ENCODE measurements around the gene TBX1. TPM values are rescaled to one million over a fixed set of nuclear protein-coding genes. Genes with fewer than 3 reads are reported as not detected.

Gene TBX1
- total RNA-seq, 1 donor from 2014 or later: 3.6 TPM

DNA sequence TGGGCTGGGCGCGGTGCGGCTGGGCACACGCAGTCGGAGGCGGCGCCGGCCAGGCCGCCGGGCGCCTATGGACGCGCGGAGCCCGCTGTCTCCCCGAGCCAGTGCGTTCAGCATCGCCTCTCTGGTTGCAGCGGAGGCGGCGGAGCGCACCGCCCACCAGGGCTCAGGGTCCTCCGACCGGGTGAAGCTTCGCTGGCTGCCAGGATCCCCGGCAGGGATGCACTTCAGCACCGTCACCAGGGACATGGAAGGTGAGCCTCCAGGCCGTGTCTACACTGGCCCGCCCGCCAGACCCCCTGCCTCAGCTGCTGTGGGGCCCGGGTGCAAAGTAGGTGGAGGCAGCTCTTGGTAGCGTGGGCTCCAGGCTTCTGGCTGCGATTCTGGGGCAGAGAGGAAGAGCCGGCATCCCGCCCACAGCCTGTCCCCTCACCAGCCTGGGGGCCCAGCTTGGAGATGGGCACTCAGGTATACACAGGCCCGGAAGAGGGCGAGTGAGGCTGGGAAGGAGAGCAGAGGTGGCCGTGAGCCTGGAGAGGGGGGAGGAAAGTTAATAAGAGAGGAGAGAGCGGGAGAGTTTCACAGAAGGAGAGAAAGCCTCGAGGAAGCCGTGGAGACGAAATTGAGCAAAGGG lies 1.0 kb upstream of the TBX1 start:
- no peak for ATAC-seq
- peak; percentile 45 for DNase-seq (ENCODE audit: missing footprints)
- intact Hi-C loops (cut with DNase I): no loop called here

DNA sequence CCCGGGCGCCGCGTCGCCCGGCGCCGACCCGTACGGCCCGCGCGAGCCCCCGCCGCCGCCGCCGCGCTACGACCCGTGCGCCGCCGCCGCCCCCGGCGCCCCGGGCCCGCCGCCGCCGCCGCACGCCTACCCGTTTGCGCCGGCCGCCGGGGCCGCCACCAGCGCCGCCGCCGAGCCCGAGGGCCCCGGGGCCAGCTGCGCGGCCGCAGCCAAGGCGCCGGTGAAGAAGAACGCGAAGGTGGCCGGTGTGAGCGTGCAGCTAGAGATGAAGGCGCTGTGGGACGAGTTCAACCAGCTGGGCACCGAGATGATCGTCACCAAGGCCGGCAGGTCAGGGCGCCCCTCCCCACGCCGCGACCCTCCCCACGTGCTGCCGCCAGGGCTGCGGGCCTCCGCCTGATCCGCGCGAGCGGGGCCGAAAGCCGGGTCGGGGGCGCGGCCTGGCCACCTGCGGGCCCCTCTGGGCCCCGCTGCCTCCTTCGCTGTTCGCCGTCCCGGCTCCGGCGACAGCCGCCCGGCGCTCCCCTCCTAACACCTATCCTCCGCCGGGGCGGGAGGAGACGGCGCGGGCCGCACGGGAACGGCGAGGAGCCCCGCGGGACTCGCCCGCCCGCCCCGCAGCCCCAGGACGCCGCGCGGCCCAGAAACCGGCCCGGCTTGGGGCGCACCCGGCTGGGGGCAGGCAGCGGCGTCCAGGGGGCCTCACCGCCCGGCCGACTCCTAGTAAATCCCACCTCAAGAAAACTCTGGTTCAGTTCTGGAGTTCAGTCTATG lies 560 bp downstream of the TBX1 start:
- no peak for ATAC-seq

DNA sequence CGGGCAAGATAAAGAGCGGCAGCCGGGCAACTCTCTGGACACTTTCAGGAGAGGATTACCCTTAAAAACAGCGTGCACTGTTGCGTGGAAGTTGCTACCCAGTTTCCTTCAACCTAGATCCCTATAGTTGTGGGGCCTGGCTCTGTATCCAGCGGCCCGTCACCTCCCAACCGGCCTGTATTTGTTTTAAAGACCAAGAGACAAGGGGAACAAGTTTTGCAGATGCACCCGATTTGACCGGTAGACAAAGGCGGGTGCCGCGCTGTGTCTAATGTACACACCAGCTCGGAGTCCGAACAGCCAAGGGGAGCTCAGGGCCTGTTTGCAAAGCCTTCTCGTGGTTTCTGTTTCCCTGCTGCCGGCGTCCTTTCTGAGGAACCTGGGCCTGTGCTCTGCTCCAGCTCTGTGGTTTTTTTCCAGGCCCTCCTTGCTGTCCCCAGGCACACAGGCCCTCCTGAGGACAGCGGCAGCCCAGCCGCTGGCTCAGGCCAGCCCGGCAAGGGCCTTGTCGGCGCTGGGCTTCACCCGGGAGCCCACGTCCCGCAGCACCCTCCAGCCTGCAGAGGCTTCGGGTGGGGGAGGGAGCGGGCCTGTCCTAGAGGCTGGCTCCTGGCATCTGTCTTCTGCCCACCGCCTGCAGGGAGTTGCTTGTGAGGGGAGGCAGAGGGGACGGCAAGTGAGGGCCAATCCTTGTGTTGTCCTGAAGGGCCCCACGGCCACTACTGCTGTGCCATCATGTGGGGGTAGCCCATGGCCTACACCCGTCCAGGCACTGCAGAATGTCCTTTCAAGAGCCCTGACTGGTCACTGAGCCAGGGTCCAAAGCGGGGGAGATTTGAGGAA lies 1.4 kb downstream of the TBX1 start:
- DNase-seq (ENCODE audit: missing footprints): peak; percentile 56
- ATAC-seq: no peak
- intact Hi-C loops (cut with DNase I): no loop called here

More for the DNA sequence above, 560 bp downstream of the TBX1 start:
- peak; percentile 20 for DNase-seq (ENCODE audit: missing footprints)
- intact Hi-C loops (cut with DNase I): no loop called here

DNA sequence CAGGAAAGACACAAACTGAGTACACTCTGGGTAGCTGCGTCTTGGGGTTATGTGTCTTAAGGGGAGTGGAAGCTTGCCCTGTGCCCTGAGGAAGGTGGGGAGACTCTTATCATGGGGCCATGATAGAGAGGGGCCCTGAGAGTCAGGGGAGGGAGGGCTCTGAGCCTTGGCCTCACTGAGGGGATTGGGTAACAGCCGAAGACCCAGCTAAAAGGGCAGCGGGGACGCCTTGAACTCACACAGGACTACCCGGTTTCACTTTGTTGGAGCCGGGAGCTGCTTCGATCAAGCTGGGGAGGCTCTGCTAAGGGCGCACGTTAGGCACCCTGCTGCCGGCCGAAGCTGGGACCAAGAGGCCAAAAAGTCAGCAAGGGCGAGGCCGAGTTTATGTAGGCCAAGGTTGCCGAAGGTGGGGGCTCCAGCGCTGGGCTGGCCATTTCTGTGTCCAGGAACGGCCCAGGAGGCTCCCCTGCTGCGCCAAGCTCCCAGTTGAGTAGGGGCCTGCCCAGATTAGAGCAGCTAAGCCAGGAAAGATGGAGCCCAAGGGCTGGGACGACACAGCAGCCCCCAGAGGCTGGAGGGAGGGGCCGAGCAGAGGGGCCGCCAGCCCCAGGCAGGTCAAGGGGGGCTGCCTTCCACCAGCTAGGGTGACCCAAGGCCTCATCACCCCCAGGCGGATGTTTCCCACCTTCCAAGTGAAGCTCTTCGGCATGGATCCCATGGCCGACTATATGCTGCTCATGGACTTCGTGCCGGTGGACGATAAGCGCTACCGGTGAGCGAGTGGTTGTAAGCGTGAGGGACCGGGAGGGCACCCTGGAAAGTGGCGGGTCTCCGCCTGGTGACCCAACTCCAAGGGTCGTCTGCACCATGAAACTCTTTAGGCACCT lies 2.2 kb downstream of the TBX1 start:
- intact Hi-C loops (cut with DNase I): no loop called here
- ATAC-seq (no peak), DNase-seq (ENCODE audit: missing footprints) (peak; percentile 37)

DNA sequence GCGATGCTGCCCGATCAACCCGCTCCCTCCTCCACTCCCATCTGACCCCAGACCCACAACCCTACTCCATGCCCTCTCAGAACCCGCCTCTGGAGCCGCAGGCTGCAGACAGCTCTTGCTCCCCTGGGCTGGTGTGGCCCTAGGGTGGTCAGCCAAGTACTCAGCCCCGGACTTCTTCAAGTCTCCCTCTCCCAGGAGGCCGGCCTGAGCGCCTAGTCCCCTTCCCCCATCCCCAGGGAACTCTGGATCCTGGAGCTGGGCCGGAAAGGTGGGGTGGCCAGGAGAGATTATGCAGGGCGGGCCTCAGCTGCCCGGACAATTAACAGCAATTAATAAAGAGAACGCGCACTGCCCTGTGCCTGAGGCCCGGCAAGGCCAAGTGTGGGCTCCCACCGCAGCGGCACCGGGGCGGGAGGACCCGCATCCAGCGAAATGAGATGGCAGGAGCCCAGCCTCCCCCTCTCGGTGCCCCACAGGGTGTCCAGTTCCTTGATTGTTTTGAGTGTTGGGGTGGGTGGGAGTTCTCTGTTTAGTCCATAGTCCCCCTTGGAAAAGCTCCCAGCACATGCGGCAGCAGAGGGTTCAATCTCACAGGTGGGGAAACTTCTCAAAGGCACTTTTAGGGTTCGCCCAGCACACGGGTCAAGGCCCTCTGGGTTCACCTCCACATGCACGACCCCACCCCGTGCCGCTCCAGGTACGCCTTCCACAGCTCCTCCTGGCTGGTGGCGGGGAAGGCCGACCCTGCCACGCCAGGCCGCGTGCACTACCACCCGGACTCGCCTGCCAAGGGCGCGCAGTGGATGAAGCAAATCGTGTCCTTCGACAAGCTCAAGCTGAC lies 3.1 kb downstream of the TBX1 start:
- ATAC-seq: no peak

DNA sequence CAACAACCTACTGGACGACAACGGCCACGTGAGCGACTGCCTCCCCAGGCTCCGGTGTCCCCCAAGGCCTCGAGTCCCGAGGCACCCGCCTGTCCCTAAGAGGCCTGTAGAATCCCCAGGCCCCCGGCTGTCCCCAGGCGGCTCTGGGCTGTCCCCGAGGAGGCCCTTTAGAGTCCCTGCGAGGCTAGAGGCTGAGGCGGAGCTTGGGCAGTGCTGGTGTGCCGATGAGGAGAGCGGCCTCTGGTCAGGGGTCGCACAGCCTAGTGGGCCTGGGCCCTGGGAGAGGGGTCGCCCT lies 3.7 kb downstream of the TBX1 start:
- DNase-seq (ENCODE audit: missing footprints) (no peak), ATAC-seq (no peak)
- intact Hi-C loops (cut with DNase I): no loop called here

More for the DNA sequence above, 3.1 kb downstream of the TBX1 start:
- intact Hi-C loops (cut with DNase I): no loop called here
- peak; percentile 43 for DNase-seq (ENCODE audit: missing footprints)

DNA sequence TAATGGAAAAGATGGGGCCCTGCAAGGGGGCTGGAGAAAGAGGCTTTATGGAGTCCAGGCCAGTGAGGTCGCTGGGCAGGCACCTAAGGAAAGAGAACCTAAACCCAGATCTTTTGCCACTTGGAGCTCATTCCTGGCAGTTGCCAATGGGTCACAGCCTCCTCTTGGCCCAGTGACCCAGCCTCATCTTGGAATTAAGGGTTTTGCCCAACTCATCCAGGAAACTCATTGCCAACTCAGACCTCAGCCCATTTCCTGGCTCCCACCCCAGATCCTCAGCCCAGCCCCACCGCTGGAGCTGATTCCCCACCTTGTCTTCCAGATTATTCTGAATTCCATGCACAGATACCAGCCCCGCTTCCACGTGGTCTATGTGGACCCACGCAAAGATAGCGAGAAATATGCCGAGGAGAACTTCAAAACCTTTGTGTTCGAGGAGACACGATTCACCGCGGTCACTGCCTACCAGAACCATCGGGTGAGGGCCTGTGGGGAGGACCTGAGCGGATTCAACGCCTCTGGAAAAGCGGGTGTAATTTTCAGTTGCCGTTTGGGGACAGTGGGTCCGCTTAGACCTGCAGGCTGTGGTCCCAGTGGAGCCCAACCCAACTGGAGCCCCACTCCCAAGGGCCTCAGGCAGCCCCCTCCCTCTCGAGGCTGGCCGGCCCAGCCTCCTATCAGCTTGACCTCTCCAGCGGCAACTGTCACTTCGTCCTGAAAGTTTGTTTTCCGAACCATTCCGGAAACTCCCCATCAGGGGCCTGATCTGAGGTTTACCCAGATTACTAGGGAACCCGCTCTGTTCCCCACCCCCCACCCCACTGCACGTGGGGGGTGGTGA lies 4.3 kb downstream of the TBX1 start:
- ATAC-seq (no peak), DNase-seq (ENCODE audit: missing footprints) (peak; percentile 52)
- intact Hi-C loops (cut with DNase I): no loop called here

DNA sequence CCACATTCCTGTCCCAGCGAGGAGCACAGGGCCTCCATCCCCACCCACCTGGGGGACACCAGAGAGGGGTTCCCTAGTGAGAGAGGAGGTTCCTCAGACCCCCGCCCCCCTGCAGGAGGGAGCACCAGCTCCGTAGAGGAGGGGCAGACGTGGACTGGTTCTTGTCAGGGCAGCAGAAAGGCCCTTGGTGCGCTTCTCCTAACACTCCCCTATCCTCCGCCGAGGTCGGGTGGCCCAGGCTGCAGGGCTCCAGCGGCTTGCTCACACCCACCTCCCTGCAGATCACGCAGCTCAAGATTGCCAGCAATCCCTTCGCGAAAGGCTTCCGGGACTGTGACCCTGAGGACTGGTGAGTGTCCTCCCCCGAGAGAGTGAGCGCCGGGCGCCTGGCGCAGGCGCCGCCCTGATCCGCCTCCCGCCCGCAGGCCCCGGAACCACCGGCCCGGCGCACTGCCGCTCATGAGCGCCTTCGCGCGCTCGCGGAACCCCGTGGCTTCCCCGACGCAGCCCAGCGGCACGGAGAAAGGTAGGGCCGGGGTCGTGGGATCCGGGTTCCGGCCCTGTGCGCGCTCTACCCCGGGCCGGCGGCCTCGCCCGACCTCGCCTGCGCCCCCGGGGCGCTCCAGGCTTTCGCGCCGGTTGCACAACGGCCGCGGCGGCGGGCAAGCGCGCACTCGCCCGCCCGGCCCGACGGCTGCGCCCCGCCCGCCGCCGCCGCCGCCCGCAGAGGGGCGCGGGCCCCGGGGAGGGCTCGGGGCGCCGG lies 5.1 kb downstream of the TBX1 start:
- intact Hi-C loops (cut with DNase I): no loop called here
- ATAC-seq: peak; percentile 38
- peak; percentile 68 for DNase-seq (ENCODE audit: missing footprints)

DNA sequence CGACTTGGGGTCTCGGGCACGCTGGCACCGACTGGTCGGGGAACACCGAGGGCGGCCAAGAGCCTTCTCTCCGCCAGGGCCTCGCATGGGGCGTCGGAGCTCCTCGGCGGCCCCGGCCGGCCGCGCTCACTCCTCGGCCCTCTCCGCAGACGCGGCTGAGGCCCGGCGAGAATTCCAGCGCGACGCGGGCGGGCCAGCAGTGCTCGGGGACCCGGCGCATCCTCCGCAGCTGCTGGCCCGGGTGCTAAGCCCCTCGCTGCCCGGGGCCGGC lies 5.6 kb downstream of the TBX1 start:
- no peak for DNase-seq (ENCODE audit: missing footprints)
- intact Hi-C loops (cut with DNase I): no loop called here
- ATAC-seq: no peak

DNA sequence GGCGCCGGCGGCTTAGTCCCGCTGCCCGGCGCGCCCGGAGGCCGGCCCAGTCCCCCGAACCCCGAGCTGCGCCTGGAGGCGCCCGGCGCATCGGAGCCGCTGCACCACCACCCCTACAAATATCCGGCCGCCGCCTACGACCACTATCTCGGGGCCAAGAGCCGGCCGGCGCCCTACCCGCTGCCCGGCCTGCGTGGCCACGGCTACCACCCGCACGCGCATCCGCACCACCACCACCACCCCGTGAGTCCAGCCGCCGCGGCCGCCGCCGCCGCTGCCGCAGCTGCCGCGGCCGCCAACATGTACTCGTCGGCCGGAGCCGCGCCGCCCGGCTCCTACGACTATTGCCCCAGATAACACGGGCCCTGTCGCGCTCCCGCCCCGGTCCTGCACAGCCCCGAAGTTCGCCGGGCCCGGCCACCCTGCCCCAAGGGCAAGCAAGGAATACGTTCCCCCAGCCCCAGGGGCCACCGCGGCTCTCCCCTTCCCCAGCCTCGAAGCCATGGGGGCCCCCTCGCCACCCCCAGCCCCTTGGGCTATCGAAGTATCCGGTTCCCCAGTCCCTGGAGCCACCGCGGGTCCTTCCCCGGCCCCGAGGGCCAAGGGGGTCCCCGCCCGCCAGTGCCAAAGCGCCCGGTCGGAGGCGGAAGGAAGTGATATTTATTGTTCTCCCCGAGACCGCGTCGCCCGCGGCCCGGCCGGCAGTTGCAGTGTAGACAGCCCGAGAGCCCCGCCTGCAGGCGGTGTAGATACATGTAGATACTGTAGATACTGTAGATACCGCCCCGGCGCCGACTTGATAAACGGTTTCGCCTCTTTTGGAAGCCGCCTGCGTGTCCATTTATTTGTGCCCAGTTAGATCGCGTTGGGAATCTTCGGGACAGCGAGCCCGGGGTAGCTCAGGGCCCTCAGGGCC lies 6.2 kb downstream of the TBX1 start:
- DNase-seq (ENCODE audit: missing footprints) (peak; percentile 89), ATAC-seq (peak; percentile 53)
- intact Hi-C loops (cut with DNase I): no loop called here

DNA sequence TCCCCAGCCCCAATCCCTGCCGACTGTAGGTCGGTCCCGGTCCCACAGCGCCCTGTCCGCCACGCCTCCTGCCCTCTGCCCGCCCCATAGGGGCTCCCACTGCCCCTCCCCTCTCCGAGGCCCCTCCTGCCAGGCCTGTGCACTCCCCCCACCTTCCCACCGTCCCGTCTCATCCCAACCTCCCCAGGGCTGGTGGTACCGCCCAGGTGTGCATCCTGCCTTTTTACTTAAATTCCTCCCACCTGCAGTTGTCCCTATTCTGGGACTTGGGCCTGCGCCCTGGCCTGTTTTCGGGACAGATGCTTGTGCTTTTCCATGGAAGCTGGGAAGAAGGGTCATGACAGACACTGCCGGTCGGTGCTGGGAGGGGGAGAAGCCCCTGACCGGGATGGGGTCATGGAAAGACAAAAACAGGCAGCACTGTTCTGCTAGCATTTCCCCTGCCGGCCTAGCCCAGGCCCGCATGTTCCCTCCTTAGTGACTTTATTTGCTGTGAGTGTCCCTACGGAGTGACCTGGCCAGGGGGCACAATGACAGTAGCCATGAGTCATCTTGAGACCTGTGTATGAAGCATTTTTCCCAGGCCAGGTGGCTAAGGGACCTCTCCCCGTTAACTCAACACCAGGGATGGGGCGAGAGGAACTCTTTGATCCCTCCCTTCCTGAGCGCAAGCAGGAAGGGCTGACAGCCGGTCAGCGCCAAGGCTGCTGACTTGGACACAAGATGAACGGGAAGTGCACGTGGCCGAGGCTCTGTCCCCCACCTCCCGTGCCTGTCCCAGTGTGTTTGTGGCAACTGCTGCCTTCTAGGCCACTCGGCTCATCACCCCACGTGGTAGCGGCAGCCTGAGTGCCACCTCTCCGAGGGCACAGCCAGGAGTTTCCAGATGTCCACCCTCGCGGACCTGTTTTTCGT lies 7.1 kb downstream of the TBX1 start:
- intact Hi-C loops (cut with DNase I): no loop called here
- DNase-seq (ENCODE audit: missing footprints): peak; percentile 79
- ATAC-seq: peak; percentile 44

DNA sequence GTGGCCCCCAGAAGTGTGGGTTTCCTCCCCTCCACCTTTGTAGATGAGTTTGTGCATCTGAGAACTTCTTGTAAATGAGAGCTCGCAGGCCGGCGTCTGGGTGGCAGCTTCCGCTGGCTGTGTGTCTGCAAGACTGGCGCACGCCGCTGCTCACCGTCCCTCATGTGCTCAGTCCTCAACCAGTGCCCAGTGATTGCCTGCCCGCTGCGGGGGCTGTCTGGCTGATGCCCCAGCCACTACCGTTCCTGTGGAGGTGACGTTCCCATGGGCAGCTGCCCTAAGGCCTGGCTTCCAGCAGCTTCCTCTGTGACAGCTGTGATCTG lies 8.8 kb downstream of the TBX1 start:
- ATAC-seq (no peak), DNase-seq (ENCODE audit: missing footprints) (peak; percentile 57)
- intact Hi-C loops (cut with DNase I): no loop called here

DNA sequence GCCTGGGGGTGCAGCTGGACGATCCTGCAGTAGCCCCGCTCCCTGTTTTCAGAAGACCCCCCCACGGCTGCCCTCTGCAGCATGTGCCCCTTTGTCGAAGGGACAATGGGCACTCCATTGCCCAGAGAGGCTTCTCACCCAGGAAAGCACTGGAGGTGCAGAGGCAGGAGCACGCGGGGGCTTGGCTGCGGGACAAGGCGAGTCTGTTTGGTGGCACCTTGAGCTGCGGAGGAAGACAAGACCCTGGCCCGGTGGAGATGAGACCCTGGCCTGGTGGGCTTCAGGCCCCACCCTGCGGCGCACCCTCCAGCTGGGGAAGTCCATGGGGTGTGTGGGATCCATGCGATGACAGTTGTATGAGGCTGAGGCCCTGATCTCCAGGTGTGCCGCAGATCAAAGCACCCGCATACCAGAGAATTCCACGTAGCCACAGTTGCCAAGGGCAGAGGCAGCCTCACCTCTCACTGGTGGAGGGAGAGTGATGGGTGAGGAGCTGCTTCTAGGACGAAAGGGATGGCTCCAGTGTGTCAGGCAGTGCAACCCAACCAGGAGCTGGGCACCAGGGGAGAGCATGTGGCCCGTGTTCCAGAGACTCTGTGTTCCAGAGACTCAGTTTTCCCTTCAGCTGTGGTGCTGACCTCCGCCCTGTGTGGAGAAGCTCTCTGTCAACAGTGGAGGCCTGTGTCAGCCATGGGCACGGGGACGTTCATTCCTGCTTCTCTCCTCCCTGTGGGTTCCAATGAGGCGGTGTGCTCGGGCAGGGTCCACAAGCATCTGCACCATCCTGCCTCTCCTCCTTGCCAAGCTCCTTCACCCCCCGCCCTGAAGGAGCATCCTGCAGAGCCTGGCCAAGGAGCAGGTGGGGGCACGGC lies 10.0 kb downstream of the TBX1 start:
- intact Hi-C loops (cut with DNase I): no loop called here
- no peak for ATAC-seq
- peak; percentile 27 for DNase-seq (ENCODE audit: missing footprints)

DNA sequence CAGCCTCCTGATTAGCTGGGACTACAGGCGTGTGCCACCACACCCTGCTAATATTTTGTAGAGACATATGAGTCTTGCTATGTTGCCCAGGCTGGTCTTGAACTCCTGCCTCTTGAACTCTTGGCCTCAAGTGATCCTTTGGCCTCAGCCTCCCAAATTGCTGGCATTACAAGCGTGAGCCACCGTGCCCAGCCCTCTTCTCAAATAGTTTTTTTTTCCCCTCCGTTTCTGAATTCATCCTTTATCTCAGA lies 11.8 kb downstream of the TBX1 start:
- DNase-seq (ENCODE audit: missing footprints) (peak; percentile 22), ATAC-seq (no peak)
- intact Hi-C loops (cut with DNase I): no loop called here
